SKM-1 (cell line): Measurements from ENCODE around the gene RFX1.

ENCODE experiments used
- DNase-seq: peaks from one replicate; lab custom pipeline; 2025; ENCODE audit not compliant: unreplicated experiment; lab: John Stamatoyannopoulos, UW

Gene RFX1

DNA sequence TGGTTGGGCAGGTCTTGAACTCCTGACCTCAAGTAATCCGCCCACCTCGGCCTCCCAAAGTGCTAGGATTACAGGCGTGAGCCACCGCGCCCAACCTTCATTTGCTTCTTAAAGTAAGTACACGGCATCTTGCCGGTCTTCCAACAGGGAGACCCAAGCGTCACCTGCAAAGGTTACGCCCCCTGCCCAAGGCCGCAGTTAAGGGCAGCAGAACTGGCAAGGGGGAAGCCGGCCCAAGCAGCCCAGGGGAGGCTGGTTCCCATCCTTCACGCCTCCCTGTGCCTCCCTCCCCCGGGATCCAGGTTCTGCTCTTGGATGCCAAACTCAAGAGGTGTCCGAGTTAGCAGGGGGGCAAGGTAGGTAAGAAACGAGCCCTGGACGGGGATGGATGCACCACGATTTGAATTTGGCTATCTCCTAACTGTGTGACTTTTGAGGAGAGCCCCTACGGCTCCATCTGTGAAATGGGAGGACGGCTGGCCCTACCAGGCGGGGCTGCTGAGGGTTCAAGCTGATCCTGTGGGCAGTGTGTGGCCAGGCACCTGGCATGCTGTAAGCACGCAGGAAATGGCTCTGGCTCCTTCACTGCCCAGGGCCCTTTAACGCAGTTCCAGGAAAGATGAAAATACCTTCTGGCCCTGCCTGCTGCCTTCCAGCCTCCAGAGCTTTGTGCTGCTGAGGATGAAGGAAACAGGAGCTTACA lies 9.0 kb downstream of the RFX1 start:
- no peak for DNase-seq

DNA sequence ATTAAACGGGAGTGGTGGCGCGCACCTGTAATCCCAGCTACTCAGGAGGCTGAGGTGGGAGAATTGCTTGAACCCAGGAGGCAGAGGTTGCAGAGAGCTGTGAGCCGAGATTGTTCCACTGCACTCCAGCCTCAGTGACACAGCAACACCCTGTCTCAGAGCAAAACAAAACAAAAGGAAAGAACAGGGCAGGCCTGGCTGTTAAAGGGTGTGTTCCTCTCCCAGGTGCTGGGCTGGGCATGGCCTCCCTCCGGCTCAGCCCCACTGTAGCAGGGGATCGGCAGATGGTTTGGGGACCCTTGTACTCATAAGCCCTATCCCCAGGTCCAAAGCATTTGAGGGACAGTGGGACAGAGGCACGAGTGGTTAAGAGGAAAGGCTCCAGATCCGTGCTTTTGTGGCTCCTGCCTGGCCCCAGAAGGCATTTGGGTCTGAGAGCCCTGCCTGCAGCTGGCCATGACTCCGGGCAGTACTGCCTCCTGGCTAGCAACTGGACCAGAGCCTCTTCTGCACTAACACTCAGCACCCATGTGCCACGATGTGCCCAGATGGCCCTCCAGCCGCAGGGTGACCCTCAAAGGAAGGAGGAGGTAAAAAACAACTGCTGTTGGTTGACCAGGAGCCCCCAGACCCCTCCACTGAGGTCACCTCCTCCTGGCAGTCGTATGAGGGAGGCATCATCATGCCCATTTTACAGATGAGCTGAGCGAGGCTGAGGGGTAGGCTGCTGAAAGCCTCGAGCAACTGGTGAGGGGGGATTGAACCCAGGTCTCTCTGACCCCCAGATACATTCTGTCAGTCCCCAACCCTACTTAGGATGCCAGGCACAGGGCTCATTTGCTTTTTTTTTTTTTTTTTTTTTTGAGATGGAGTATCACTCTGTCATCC lies 10.0 kb downstream of the RFX1 start:
- DNase-seq: no peak

DNA sequence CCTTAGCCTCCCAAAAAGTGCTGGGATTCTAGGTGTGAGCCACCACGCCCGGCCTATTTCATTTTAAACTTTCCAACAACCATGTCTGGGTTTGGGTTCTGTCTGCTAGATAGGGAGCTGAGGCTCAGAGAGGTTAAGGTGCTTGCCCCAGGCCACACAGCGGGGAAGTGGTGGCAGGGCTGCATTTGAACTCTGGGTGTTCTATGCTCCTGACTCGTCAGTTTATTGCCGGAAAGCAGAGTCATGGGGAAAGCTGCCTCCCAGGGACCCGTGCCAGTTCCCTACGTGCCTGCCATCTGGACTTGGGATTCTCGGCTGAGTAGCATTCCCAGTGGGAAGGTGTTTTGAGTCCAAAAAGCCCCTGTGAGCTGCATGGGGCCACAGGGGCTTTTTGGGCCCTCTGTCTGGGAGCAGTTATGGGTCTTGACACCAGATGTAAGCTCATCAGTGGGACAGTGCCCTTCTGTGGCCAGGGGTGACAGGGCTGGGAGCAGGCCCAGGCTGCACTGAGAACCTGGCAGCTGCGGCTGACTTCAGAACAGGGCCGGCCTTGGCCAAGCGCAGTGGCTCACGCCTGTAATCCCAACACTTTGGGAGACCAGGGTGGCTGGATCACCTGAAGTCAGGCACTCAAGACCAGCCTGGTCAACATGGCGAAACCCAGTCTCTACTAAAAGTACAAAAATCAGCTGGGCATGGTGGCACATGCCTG lies 10.9 kb downstream of the RFX1 start:
- DNase-seq: no peak

DNA sequence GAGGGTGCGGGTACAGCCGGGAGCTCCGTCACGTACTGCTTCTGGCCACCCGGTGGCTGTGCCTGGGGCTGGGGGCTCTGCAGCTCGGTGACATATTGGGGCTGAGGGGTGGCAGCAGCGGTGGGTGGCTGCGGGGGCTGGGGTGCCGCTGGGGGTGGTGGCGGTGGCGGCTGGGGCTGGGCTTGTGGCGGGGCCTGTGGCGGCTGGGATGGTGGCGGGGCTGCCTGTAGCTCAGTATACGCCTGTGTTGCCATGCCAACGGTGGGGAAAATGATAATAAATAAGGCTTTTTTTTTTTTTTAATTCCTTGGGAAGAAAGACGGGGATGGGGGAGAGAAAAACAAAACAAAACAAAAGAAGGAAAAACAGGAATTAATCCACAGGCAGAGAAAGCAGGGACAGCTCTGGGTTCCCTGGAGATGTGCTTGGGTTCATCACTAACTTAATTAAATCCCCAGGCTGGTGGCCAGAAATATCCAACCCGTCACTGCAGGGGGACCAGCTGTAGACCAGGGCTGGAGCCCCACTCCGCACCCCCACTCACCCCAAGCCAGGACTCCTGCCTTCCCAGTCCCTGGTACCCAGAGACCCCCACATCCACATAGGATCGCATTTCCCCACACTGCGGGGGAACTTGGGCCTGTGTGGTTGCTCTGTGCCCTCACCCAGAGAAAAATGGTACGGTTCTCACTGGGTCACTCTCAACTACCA lies 12.4 kb downstream of the RFX1 start:
- no peak for DNase-seq

DNA sequence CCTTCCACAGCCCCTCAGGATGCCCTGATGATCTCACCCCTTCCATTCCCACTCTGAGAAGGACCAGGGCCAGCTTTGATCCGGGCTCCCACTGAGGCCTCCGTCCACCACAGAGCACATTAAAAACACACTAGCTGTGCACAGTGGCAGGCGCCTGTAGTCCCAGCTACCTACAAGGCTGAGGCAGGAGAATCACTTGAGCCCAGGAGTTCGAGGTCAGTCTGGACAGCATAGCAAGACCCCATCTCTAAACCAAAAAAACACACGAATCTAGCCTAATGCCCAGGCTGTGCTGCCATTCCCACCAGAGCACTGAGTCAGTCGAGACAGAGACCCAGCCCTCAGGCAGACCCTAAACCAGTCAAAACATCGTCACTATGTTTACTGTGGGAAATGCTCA lies 14.1 kb downstream of the RFX1 start:
- DNase-seq: no peak

DNA sequence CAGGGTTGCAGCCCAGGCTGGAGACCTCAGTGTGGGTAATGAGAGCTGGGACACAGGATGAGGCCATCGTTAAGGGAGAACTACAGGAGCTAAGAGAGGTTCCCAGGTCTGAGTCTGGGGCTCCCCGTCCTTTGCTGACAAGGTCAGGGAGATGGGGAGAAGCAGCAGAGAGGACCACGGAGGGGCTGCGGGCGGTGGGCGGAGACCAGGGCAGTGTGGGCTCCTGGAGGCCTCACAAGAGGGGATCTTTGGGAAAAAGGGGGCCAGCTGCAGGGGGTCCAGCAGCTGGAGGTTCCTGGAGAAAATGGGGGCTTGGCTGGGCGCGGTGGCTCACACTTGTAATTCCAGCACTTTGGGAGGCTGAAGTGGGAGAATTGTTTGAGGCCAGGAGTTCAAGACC lies 16.0 kb downstream of the RFX1 start:
- DNase-seq: no peak

DNA sequence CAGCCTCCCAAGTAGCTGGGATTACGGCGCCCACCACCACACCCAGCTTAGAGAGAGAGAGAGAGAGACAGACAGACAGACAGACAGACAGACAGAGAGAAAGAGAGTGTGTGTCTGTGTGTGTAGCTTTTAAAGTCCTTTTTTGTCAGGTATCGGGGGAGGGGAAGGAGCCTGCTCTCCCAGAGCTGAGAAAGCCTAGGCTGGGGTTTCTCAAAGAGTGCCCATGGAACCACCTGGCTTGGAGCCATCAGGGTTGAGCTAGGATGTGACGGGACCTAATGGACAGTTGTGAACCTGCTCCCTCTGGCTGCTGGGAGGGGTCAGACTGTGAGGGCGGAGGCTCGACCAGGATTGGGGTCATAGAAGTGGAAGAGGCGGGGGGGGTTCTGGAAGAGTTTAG lies 16.6 kb downstream of the RFX1 start:
- no peak for DNase-seq

DNA sequence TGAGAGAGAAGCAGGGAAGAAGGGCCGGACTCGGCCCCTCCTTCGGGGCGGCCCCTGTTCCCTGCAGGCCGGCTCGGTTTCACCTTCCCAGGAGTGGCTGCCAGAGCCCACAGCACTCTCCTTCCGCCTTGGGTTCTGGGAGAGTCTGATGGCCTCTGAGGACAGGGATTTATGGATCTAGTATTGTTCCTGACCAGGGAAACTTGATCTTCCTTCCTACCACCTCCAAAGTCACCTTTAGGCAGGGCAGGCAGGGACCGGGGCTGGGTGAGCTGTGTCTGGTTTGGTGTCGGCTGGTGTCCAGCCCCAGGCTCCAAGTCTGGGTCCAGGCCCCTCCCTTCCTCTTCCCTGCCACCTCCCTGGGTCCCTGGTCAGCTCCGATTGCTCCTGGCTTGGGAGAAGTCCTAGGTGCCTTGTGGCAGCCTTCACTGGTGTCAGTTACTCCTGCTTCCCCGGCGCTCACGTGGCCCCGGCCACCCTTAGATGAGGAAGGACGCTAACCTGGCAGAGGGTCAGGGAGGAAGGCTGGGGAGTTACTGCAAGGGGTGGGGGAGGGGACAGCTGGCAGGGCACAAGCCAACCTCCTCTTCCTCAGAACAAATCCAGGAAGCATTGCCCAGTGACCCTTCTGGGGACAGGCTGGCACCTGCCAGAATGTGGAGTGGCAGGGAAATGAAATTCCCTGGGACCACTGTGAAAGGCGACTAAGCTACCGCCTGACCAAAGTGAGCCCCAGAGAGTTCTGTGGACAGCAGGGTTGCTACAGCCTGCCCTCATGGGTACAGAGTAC lies 18.8 kb downstream of the RFX1 start:
- DNase-seq: peak; percentile 55

DNA sequence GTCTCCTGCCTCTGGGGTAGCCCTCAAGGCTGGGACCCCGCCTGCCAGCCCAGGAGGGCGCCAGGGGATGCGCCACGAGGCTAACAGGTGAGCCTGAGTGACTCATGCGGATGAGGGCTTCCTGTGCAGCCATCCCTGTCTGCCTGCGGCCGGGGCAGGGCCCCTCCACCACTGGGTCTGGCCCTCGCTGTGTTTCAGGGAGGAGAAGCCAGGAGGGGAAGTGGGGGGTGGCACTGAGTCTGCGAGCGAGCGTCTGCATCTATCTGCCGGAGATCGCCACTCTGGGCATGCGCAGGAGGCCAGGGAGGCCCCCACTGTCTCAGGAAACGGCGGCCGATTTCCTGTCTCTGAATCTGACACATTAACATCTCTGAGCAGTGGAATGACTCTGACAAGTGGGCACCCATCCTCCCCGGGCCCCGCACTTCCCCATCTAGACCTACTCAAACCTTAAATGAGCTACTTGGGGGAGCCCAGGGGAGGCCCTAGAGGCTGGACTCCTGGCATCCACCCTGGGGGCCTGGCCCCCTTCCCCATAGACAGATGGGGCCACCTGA lies 19.7 kb downstream of the RFX1 start:
- peak; percentile 93 for DNase-seq

DNA sequence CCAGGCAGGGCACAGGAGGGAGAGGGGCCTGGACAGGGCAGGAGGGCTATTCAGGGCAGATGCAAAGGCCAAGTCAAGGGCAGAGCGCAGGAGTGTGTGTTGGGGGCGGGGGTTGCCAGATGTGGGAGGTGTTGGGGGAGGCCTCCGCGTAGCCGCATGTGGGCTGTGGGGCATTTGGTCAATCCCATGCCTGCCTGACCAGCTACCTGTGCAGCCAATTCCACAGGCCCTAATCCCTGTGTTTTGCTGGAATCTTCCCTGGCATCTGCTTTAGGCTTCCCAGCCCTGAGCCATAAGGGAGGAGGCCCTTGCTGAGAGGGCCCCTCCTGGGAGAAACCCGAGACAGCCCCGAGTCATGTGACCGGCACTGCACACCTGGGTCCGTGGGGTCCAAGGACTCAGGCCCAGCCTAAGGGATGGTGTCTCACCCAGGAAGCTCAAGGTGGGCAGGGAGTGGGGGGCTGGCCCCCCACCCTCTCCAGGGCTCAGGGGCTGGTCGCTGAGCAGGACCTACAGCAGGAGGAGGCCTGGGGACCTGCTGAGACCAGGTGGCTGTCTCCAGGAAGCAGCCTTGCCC lies 20.3 kb downstream of the RFX1 start:
- no peak for DNase-seq

DNA sequence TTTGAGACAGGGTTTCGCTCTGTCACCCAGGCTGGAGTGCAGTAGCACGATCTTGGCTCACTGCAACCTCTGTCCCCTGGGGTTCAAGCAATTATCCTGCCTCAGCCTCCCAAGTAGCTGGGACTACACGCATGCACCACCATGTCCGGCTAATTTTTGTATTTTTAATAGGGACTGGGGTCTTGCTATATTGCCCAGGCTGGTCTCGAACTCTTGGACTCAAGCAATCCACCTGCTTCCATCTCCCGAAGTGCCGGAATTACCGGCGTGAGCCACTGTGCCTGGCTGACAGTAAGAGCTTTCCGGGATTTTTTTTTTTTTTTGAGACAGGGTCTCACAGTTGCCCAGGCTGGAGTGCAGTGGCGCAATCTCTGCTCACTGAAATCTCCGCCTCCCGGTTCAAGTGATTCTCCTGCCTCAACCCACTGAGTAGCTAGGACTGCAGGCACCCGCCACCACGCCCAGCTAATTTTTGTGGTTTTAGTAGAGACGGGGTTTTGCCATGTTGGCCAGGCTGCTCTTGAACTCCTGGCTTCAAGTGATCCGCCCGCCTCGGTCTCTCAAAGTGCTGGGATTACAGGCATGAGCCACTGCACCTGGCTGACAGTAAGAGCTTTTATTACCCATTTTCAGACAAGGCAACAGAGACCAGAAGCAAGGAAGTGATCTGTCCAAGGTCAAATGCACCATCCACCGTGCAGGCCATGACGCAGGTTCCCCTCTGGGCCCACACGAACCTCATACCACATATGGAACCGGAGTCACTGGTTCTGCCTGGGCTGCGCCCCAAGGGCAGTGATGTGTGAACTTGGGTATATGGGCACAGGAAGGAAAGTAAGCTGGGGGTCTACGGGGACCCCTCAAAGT lies 21.0 kb downstream of the RFX1 start:
- DNase-seq: no peak

DNA sequence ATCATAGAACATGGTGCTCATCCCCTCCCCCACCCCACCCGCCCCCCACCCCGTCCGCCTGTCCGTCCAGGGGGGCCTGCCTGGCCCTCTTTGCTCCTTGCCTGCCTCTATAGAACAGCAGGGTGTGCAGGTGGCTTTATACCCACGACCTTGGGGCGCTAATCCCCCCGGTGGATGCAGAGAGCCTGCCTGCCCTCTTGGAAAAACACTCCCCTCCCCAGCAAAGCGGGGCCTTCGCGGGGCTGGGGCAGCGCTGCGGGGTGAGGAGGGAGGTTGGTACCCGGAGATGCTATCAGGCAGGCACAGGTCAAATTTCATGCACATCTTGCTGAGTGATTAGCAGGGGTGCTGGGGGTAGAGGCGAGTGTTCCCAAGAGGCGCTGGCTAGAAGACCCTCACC lies 21.9 kb downstream of the RFX1 start:
- no peak for DNase-seq

DNA sequence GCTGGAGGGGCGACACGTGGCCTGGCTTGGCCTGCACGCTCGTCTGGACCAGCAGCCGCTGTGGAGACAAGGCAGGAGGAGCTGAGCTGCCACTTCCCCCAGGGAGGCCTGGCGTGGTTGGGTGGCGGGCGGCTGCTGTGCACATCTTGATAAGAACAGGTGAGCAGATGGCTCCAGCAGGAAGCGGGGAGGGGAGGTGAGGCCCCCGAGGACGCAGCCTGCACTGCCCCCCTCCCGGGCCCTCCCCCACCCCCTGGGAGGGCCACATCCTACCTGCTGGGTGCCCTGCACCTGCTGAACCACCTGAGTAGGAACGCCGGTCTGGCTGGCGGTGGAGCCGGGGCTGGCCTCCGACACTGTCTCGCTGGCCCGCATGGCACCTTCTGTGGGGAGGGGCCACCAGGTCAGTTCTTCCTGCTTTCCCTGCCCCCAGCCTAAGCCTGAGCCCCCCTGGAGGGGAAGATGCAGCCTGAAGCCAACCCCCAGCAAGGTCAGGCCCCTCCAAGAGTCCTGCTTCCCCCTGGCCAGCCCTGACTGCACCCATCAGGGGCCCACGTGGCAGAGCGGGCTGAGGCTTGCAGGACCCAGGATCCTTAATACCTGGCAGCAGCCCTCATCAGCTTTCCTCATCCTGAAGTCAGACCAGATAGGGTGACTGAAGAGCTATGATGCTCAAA lies 22.8 kb downstream of the RFX1 start:
- DNase-seq: no peak

DNA sequence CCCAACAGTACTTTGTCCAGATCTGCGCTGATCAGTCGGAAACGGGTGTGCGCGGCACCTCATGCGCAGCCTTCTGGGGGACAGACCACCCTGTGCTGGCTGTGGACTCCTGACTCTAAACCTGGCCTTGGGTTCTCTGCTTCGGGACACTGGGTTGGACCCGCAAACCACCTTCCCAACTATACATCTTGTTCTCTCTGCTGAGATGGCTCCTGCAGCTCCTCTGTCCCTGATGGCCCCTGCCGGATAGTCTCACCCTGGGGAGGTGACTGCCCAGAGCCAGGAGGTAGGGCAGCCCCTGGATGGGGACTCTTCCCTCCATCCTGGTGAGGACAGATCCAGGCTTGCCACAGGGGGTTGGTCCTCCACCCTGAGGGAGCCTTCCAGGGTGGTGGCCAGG lies 23.3 kb downstream of the RFX1 start:
- no peak for DNase-seq

DNA sequence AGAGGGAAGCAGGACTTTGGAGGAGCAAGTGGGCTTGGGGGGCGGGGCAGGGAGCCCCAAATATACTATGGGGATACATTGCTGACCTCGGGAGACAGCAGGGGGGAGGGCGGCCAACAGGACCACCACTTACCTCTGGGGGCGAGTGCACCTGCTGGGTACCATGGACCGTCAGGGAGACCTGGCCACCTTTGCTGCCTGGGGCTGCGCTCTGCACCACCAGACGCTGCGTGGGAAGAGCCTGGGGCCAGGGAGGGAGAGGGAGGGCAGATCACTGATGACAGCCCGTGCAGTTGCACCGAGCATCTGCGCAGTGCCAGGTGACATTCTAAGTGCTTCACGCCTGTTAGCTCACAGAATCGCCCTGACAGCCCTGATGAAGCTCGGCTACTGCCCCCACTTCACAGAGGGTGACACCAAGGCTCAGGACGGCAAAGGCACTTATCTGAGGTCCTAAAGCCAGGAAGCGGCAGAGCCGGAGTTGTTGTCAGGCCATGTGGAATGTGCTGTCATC lies 24.1 kb downstream of the RFX1 start:
- DNase-seq: no peak

DNA sequence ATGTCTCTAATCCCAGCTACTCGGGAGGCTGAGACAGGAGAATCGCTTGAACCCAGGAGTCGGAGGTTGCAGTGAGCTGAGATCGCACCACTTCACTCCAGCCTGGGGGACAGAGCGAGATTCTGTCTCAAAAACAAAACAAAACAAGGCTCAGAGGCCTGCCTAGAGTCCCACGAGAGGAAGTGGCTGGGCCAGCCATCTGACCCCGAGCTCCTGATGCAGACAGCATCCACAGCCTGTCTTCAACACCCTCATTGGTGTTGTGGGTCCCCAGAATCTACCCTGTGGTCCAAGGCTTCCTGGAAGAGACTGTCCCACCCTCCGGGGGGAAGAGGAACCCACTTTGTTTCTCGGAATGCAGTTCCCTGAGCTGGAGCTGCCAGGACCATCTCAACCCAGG lies 24.7 kb downstream of the RFX1 start:
- no peak for DNase-seq

DNA sequence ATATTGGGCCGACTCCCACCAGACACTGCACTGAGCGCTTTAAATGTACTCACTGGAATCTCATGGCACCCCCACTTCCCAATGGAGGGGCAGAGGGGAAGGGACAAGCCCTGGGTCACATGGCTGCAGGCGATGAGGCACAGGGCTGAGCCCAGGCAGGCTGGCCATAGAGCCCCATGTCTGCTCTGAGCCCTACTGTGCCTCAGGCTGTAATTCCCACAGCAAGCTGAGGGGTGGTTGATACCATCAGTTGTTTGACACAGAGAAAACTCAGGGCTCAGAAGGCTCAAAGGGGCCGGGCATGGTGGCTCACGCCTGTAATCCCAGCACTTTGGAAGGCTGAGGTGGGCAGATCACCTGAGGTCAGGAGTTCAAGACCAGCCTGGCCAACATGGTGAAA lies 25.1 kb downstream of the RFX1 start:
- DNase-seq: no peak

DNA sequence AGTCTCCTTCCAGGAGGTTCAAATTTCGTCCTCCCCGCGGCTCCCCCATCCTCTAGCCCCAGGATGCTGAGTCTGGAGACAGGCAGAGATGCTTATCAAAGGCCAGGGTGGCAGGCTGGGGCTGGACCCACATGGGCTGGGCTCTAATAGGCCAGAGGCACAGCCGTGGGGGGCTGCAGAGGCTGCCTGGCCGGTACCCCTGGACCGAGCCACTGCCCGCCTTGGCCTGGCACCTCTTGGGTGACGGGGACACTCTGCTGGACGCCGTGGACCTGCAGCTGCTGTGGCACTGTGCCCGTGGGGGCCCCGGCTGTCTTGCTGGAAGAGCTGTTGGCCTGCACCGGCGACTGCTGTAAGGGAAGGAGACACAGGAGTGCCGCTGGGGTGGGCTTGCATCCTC lies 25.8 kb downstream of the RFX1 start:
- no peak for DNase-seq
